Measurements from ENCODE around the gene ADORA2B.

GRCh38 chr17:15981646-15982580 lies 37.0 kb downstream of the ADORA2B start:
- TF ChIP-seq CTCF (IDR thresholded peaks at IDR 0.05; ENCODE audit: poor library complexity) (no peak), EZH2phosphoT487 (IDR thresholded peaks at IDR 0.05; ENCODE audit: low read depth, severe bottlenecking, unreplicated experiment) (no peak)

Measured in hepatocyte (in vitro differentiated cells).